HAP-1 (cell line): ENCODE results near the gene RCOR1.

Experiments
- DNase-seq, 2 experiments: peaks; one replicate each; pipeline ENCODE4 v3.0.0-alpha.2; 2016 to 2020; ENCODE audit warnings: low spot score in 2 of 2
- H3K27me3 ChIP-seq: fragments of 250-450 bp; sonication (Bioruptor Pico); 2 replicates; pipeline ENCODE4 v1.5.1; 2020; ENCODE audit warnings: low read depth, mild to moderate bottlenecking, moderate library complexity
- H3K36me3 ChIP-seq: fragments of 250-450 bp; sonication (Bioruptor Pico); replicated peaks from 2 replicates; pipeline ENCODE4 v1.5.1; 2020; ENCODE audit warnings: mild to moderate bottlenecking
- H3K4me1 ChIP-seq: fragments of 250-450 bp; sonication (Bioruptor Pico); 2 replicates; pipeline ENCODE4 v1.5.1; 2020; ENCODE audit warnings: mild to moderate bottlenecking
- H3K4me3 ChIP-seq: fragments of 250-450 bp; sonication (Bioruptor Pico); 2 replicates; pipeline ENCODE4 v1.5.1; 2020; ENCODE audit warnings: mild to moderate bottlenecking, moderate library complexity
- H3K9me3 ChIP-seq: fragments of 250-450 bp; sonication (Bioruptor Pico); 2 replicates; pipeline ENCODE4 v1.5.1; 2020; ENCODE audit warnings: mild to moderate bottlenecking, moderate library complexity
- in situ Hi-C: fragments of 300-500 bp; cut with MboI; formaldehyde crosslinking; loops from 3 replicates; pipeline ENCODE4 v1.14.3; 2020; ENCODE audit warnings: low sequenced_read_pairs, inconsistent platforms, mixed read lengths

Gene RCOR1

GRCh38 chr14:102671410-102671809 is 79.0 kb downstream of the RCOR1 start:
- Histone ChIP-seq H3K4me1 (peaks cover 14% of the 10 kb centered on the region), H3K4me3 (no peak overlapping the region), H3K9me3 (no peaks in the 10 kb centered on the region), H3K27me3 (no peaks in the 10 kb centered on the region), H3K36me3 (no peaks in the 10 kb centered on the region)
- in situ Hi-C loops, result no loop called here
- DNase-seq, result no peak

GRCh38 chr14:102672410-102672960 is 80.0 kb downstream of the RCOR1 start:
- no peak for DNase-seq
- Histone ChIP-seq H3K4me3 (no peak overlapping the region), H3K36me3 (no peaks in the 10 kb centered on the region), H3K27me3 (no peaks in the 10 kb centered on the region), H3K4me1 (peaks cover 14% of the 10 kb centered on the region), H3K9me3 (no peaks in the 10 kb centered on the region)
- in situ Hi-C loops, result no loop called here

- in situ Hi-C loops, result loop anchor here (25.0 kb wide), 1 partner anchor 612 kb away; no protein-coding TSS in a partner anchor
Observed at GRCh38 chr14:102675396-102675795, 82.9 kb downstream of the RCOR1 start.

GRCh38 chr14:102678394-102678793 is 85.9 kb downstream of the RCOR1 start:
- no peaks in the 10 kb centered on the region for H3K27me3 ChIP-seq
- DNase-seq, result no peak
- H3K36me3 ChIP-seq, result peaks cover 4% of the 10 kb centered on the region
- peaks cover 3% of the 10 kb centered on the region; the same call in 1 of the 2 replicates for H3K9me3 ChIP-seq
- H3K4me1 ChIP-seq, result peaks cover 4% of the 10 kb centered on the region; the same call in 1 of the 2 replicates
- no peak overlapping the region for H3K4me3 ChIP-seq
- in situ Hi-C loops, result loop anchor here (25.0 kb wide), 1 partner anchor 609 kb away; no protein-coding TSS in a partner anchor

More at GRCh38 chr14:102675396-102675795, 82.9 kb downstream of the RCOR1 start:
- no peak for DNase-seq
- Histone ChIP-seq H3K27me3 (no peaks in the 10 kb centered on the region), H3K4me1 (peaks cover 4% of the 10 kb centered on the region; the same call in 1 of the 2 replicates), H3K9me3 (peaks cover 3% of the 10 kb centered on the region; the same call in 1 of the 2 replicates), H3K36me3 (no peaks in the 10 kb centered on the region), H3K4me3 (no peak overlapping the region)

- Histone ChIP-seq H3K4me3 (no peak overlapping the region), H3K4me1 (peaks cover 3% of the 10 kb centered on the region; the same call in 1 of the 2 replicates), H3K36me3 (peaks cover 4% of the 10 kb centered on the region), H3K9me3 (peaks cover 2% of the 10 kb centered on the region; the same call in 1 of the 2 replicates), H3K27me3 (no peaks in the 10 kb centered on the region)
- in situ Hi-C loops, result loop anchor here (25.0 kb wide), 1 partner anchor 604 kb away; no protein-coding TSS in a partner anchor
- no peak for DNase-seq
Observed at GRCh38 chr14:102683399-102684297, 91.2 kb downstream of the RCOR1 start.

GRCh38 chr14:102684298-102684663 is 91.8 kb downstream of the RCOR1 start:
- Histone ChIP-seq H3K36me3 (peaks cover 4% of the 10 kb centered on the region), H3K9me3 (no peaks in the 10 kb centered on the region), H3K4me1 (no peaks in the 10 kb centered on the region), H3K4me3 (no peak overlapping the region), H3K27me3 (no peaks in the 10 kb centered on the region)
- in situ Hi-C loops, result loop anchor here (25.0 kb wide), 1 partner anchor 603 kb away; no protein-coding TSS in a partner anchor
- no peak for DNase-seq

GRCh38 chr14:102686196-102686801 is 93.8 kb downstream of the RCOR1 start:
- in situ Hi-C loops, result loop anchor here (25.0 kb wide), 1 partner anchor 601 kb away; no protein-coding TSS in a partner anchor
- DNase-seq, result no peak
- H3K4me3 ChIP-seq, result no peak overlapping the region
- H3K27me3 ChIP-seq, result no peaks in the 10 kb centered on the region
- H3K4me1 ChIP-seq, result no peaks in the 10 kb centered on the region
- H3K36me3 ChIP-seq, result peaks cover 4% of the 10 kb centered on the region
- H3K9me3 ChIP-seq, result no peaks in the 10 kb centered on the region

GRCh38 chr14:102688290-102688689 is 95.8 kb downstream of the RCOR1 start:
- DNase-seq, result no peak
- Histone ChIP-seq H3K4me3 (no peak overlapping the region), H3K27me3 (no peaks in the 10 kb centered on the region), H3K4me1 (peaks cover 12% of the 10 kb centered on the region), H3K9me3 (no peaks in the 10 kb centered on the region), H3K36me3 (no peaks in the 10 kb centered on the region; the same call in 1 of the 2 replicates)
- in situ Hi-C loops, result loop anchor here (25.0 kb wide), 1 partner anchor 599 kb away; no protein-coding TSS in a partner anchor

- DNase-seq, result no peak
- H3K9me3 ChIP-seq, result no peaks in the 10 kb centered on the region
- peaks cover 23% of the 10 kb centered on the region for H3K4me1 ChIP-seq
- no peaks in the 10 kb centered on the region for H3K27me3 ChIP-seq
- no peak overlapping the region for H3K4me3 ChIP-seq
- in situ Hi-C loops, result loop anchor here (10.0 to 25.0 kb wide), 2 partner anchors 224 to 597 kb away; no protein-coding TSS in a partner anchor
- H3K36me3 ChIP-seq, result no peaks in the 10 kb centered on the region
Observed at GRCh38 chr14:102690509-102691286, 98.2 kb downstream of the RCOR1 start.

- no peaks in the 10 kb centered on the region for H3K9me3 ChIP-seq
- DNase-seq, result no peak
- H3K36me3 ChIP-seq, result no peaks in the 10 kb centered on the region
- in situ Hi-C loops, result loop anchor here (10.0 to 25.0 kb wide), 2 partner anchors 223 to 596 kb away; no protein-coding TSS in a partner anchor
- H3K4me1 ChIP-seq, result peaks cover 23% of the 10 kb centered on the region
- no peak overlapping the region for H3K4me3 ChIP-seq
- no peaks in the 10 kb centered on the region for H3K27me3 ChIP-seq
Observed at GRCh38 chr14:102691763-102692162, 99.3 kb downstream of the RCOR1 start.

- H3K4me1 ChIP-seq, result peaks cover 25% of the 10 kb centered on the region
- H3K9me3 ChIP-seq, result no peaks in the 10 kb centered on the region
- H3K4me3 ChIP-seq, result no peak overlapping the region
- H3K27me3 ChIP-seq, result no peaks in the 10 kb centered on the region
- no peak for DNase-seq
- in situ Hi-C loops, result loop anchor here (10.0 to 25.0 kb wide), 2 partner anchors 222 to 595 kb away; no protein-coding TSS in a partner anchor
- no peaks in the 10 kb centered on the region for H3K36me3 ChIP-seq
Observed at GRCh38 chr14:102692334-102692733, 99.9 kb downstream of the RCOR1 start.

- DNase-seq, result peak; percentile 66 to 83
- Histone ChIP-seq H3K27me3 (no peaks in the 10 kb centered on the region), H3K36me3 (no peaks in the 10 kb centered on the region), H3K9me3 (no peaks in the 10 kb centered on the region), H3K4me1 (peaks cover 25% of the 10 kb centered on the region), H3K4me3 (no peak overlapping the region)
- in situ Hi-C loops, result loop anchor here (10.0 to 25.0 kb wide), 2 partner anchors 222 to 594 kb away; no protein-coding TSS in a partner anchor
Observed at GRCh38 chr14:102693006-102693755, 100.7 kb downstream of the RCOR1 start.
